DMS53 (cell line): ENCODE measurements around the gene TNS1.

ENCODE experiments used
- DNase-seq: peaks from one replicate; lab custom pipeline; 2025; lab: John Stamatoyannopoulos, UW

Gene TNS1

DNA sequence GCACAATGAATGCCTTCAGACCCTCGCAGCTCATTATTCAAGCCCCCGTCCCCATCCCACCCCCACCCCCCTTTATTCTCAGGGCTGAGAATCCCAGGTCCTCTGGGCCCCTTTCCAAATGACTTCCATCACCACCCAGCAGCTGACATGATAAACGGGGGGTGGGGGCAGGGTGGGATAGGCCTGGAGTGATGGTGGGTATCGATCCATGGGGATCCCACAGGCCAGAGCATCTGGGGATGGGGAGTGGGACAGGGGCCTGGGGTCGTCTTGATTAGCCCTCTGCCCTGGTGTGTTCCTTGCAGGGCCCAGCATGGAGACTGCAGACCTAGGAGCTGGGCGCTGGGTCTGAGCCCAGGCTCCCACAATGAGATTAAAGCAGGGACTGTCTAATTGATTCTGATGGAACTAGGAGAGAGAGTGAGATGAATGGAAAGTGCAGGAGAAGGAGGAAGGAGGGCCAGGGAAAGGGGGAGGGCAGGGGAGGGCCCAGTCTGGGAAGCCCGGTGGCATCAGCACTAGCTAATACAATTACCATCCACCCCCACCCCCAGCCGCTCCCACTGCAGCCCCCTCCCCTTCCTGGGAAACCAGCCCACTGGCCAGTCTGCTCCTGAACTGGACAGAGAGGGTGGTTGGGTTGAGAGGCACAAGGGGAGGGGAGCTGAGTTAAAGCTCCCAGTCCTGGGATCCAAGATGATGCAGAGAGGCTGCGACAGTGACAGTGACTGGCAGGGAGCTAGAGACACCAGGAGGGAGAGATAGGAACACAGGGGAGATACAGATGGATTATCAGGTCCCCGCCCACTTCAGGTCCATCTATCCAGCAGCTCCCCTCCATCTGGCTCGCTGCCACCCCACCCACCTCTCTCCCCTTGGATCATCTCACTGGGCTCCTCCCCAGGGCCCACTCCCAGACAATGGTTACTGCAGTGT lies 13.1 kb upstream of the TNS1 start:
- DNase-seq: no peak

DNA sequence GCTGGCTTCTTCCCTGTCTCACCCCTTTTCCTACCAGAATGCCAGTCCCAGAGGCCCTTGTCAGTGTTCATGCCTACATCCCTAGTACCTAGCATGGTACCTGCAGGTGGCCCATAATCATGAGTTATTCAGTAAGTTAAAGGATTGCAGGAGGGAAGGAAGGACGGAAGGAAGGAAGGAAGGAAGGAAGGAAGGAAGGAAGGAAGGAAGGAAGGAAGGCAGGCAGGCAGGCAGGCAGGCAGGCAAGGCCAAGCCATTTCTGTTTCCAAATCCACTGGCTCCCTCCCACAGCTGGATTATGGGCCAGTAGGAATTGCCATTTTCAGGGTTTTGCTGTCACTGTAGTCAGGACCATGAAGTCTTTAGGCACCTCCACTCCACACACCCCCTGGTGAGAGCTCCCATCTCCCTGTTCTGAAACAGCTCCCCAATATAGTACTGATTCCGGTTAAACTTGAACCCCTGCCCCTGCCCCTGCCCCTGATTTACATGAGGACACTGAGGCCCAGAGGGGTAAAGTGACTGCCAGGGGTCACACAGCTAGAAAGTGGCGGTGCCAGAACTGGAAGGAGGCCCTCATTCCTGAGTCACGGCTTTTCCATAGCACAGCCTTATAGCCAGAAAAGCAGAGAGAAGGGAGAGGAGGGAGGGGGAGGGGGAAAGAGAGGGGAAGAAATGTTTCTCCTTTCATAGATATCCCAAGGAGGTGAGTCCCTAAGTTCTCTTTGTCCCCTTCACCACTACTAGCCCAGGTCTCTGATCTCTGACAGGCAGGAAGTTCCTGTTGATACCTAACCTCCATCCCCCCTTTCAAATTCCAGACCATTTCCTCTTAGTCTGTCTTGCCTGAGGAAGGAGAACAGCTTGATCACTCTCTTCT lies 12.2 kb upstream of the TNS1 start:
- DNase-seq: no peak

DNA sequence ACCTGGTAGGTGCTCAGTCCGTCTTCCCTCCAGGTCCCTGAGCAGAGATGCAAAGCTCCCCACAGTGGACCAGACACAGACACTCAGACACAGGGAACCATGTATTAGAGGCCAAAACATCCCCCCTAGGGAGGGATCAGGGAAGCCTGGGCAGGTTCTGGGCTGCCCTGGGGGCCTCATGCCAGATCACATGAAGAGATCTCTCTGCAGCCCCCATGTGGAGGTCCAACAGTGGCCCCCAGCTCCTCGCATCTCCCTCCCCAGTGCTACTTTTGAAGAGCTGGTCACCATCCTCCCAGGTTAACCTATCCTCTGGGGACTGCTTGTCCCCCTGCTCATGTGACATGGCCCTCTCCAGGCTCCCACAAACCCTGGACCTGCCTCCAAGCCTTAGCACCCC lies 10.5 kb upstream of the TNS1 start:
- no peak for DNase-seq

DNA sequence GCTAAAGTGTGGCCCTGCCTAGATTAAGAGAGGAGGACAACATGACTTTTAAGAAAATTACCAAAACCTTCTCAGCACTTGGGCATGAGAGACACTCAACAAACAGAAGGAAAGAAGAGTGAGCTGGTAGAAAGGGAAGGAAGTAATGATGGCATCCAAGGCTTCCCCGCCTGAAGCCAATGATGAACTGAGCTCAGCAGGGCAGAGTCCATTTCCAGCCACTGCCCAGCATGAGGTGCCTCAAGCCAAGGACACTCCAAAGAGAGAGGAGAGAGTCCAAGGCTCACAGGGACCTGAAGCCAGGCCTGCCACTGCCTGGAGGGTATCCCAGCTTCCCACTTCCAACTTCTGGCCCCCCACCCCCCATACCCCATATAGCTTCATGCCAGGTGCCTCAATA lies 9.5 kb upstream of the TNS1 start:
- DNase-seq: no peak

DNA sequence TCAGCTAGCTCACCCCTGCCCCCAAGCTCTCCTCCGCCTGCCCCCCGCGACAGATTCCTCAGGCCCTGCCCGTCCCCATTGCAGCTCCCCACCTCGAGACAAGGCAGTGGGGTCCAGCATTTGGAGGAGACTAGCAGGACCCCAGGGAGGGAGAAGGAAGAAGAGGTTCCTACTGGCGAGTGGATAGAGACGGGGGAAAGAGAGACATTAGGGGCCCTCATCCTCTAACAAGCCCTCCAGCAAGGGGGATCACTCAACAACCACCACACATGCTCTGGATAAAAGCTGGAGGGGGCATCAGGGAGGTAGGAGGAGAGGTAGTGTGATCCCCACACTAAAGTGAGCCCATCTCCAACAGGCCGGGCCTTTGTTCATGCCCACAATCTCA lies 8.9 kb upstream of the TNS1 start:
- no peak for DNase-seq

DNA sequence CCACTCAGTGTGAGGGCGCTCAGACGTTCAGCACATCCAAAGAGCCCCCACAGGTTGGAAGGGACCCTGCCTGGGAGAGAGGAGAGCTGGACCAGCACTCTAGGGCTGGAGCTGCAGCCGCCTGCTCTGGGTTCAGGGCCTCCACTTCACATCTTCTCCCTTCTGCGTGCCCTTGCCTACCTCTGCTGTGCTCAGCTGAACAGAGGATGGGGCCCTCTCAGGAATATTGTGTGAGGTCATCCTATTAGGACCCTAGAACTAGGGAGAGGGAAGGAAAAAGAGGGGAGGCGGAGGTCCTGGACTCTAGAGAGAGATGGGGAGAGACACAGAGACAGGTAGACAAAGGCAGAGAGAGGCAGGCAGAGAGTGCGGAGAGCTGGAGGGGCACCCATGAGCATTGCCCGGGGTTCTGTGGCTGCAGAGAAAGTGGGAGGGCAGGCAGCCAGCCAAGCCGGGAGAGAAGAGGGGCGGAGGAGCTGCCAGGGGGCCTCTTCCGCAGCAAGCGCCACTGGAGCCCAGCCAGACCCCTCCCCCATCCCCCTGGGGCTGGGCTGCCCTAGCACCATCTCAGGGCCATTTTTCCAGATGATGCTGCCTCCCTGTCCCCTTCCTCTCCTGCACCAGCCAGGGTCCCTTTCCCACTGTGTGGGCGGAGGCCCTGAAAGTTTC lies 8.3 kb upstream of the TNS1 start:
- DNase-seq: no peak

DNA sequence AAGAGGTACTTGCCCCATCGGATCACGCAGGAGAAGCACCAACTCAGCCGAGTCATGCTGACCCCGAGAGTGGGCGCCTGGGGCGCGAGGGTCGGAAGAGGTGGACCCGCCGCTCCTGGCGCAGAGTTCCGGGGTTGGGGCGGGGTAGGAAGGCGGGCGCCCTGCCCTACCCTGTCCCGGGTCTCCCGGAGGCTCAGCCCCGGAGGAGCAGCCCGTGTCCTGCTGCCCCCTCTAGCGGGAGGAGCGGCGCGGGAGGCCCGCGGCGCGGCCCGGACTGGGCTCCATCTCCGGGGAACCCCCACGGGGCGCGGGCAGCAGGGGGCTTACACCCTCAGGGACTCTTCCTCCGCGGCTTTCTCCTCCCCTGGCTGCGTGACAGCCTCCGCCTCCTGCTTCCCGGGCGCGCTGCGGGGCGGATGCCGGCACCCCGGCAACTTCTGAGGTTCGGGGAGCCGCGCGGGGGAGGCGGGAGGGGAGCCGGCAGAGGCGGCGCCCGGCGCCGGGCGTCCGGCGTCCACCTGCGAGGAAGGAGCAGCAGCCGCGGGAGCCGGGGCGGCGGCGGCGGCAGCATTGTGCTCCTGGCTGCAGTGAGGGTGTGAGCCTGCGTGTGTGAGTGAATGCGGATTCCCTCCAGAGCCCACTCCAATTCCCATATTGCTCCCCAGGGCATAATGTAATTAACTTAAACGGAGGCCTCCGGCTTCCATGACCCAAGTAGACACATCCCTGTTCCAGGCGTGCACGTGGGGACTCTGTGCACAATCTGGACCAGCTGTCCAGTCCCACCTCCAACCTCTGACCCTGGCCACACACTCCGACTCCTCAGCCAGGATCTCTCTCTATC lies 7.6 kb upstream of the TNS1 start:
- peak; percentile 65 for DNase-seq

DNA sequence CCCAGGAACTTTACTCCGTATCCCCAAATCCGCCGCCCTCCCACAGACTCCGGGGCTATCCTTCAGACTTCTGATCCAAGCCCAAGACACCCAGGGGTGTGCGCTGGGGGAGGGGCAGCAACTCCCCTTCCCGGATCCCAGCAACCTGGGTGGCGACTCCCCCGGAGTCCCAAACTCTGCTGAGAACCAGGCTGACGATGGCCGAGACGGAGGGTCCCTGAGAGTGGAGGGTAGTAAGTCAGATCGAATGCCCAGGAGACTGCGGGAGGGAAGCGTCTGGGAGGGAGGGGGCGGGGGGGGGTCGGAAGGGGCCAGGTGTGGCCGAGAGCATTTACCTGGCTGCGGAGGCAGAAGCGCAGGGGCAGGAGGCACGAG lies 7.0 kb upstream of the TNS1 start:
- peak; percentile 35 for DNase-seq

DNA sequence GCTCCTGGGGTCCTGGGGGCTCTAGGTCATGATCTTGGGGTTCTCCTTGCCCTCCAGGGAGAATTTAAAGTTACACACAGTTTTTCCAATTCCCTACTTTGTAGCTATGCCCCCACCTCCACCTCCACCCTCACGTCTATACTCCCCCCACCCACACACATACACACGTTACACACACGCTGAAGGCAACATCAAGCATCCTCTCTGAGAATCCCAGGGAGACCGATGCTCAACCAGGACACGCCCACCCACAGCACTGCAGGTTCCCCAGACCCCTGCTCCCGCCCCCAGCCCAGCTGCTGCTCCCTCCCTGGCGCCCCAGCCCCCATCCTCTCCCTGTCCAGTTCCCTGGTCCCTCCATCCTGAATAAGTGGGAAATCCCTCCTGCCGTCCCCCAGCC lies 6.4 kb upstream of the TNS1 start:
- DNase-seq: no peak

DNA sequence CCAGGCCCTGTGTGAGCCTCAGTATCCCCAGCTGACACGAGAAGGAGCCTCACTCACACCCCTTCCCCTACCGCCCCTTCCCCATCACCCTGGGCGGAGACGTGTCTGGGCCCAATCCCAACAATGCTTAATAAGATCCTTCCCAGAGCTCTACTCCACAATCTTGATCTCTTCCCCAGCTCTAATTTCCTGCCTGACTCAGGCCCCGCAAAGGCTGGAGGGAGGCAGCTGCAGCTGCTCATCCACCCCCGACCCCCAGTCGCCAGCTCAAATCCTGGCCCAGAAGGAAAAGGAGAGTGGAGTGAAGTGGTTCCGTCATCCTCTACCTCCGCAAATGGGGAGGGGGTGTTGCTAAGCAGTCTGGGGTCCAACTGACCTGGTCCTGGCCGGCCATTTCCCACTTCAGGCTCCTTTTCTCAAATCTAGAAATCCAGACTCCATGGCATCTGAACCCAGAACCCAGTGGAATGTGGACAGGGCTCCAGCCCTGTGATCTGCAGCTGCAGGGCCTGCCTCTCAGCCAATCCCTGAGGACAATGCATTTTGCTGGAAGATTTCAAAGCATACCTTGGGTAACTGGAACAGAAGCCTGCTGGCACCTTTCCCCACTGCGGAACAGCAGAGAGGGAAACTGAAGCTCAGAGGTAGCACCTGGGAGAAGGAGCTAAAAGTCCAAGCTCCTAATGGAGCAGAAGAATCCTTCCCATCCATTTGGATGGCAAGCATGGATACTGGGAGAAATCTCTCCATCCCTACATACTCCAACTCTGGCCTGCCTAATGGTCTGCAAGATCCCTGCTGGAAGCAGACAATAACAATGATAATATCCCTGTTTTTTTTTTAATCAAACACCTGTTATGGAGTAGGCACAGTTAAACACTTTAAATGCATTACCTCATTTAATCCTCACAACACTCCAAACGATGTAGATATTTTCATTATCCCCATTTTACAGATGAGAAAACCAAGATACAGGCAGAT lies 5.6 kb upstream of the TNS1 start:
- no peak for DNase-seq

DNA sequence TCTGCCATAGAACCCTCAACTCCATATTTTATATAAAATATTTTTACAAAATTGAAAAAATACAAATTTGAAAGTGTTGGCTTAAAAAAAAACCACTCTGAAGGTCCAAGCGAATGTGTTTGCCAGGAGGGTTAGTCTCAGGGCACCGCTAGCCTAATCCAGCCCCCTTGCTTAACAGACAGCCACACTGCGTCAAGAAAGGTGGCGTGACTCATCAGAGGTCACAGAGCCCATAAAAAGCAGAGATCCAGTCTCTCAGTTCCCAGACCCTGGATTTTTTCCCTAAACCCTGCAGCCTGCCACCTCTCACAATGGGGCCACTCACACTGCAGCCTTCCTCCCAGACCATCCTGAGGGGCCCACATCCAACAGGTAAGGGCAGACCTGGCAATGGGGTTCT lies 3.9 kb upstream of the TNS1 start:
- DNase-seq: no peak

DNA sequence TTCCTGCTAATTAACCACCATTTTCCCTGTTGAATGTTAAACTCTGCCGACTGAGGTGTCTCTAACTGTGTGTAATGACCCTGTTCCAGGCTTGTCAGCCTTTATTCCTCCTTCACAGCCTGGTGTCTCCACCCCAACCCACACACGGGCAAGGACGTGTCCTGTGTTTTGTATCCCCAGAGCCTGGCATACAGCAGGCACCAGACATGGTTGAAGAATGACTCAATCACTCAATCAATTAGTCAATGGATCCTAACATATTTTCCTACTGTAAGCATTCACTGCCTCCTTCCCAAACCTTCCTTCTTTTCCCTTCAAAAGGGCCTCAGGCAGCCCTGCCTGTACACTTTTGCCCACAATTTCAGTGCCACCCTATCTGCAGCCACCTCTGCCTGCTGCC lies 2.7 kb upstream of the TNS1 start:
- DNase-seq: no peak

DNA sequence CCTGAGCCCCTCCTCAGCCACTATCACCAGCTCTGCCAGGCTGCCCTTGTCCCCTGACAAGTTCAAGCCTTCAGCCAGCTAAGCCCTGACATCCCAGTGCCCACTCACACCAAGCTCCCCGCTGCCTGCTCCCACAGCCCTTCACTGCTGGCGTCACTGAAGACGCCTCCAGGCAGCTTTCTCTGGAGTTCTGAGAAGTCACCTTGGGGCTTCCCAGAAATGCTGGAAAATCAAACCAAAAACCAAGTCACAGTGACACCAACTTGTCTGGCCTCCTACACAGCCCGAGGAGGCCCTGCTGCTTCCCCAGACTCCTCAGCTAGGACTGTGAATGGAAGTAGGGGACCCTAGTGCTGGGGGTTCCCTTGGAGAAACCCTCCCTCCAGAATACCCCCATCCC lies 2.2 kb upstream of the TNS1 start:
- no peak for DNase-seq

DNA sequence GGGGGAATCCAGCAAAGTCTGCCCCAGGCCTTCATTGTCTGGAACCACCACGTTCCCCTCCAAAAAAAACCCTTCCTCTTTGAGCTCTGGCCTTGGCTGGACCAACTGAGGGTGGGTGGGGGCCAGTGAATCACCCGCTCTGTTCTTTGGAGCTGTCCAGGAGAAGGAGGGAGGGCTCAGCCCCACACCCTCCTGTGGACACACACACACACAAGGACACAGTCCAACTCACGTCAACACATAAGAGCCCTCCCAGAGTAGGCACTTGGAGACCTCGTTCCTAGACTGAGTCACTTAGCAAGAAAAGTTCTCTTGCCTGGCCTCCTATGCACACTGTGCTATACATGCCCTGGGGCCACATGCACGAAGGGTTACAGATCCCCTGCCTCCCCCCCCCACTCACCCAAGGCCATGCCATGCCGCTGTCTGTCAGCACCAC lies 1.2 kb upstream of the TNS1 start:
- DNase-seq: no peak

DNA sequence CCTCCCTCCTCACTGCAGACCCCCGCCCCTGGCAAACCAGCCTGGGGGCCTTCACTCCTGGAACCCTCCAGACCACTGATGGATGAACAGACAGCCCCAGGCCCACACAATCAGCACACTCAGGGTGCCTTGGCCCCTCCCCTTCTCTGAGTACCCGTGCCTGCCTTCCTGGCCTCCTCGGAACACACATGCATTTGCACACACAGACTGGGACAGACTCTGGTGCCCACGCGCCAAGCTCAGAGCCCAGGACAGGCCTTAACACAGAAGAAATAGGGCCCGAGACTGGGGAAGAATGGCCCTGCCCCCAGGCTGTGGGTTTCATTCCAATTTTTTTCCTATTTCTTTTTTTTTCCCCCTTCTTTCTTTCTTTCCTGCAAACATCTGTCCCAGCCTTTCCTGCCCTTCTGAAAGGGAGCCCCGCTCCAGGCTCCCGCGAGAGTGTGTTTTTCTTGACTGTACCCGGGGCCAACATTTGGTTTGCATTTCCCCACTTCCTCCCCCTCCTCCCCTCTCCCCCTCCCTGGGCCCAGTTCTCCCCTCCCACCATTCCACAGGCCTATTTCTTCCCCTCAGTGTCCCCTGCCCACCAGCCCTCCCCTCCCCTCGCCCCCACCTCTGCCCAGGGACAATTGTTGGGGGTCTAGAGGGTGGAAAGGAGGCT lies 618 bp upstream of the TNS1 start:
- no peak for DNase-seq

DNA sequence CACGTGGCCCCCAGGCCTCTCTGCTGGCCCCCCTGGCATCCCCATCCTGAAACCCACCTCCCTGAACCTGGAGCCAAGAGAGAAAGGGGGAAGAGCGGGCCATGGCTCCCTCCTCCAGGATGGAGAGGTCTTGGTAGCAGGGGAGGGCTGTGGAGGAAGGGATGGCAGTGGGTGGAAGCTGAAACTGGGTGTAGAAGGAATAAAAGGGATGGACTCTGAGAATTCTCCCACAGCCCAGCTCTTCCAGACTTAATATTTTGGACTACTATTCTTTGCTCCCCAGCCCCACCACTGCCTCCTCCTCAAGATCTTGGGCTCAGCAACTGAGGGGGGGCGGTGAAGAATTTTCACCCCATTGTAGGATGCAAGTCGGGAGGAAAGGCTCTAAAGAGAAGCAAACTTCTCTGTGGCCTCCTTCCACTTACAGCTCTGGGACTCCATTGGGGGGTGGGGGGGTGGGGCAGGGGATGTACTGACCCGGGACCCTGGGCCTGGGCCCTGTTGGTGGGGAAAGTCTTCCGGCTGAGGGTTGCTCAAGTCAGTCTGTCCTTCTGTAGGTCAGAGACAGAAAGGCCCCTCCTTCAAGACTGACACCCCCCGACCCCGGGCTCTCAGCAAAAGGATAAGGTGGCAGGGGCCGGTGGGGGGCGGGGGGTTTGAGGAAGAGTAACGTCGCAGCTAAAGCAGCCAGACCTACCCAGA lies 501 bp downstream of the TNS1 start:
- no peak for DNase-seq

DNA sequence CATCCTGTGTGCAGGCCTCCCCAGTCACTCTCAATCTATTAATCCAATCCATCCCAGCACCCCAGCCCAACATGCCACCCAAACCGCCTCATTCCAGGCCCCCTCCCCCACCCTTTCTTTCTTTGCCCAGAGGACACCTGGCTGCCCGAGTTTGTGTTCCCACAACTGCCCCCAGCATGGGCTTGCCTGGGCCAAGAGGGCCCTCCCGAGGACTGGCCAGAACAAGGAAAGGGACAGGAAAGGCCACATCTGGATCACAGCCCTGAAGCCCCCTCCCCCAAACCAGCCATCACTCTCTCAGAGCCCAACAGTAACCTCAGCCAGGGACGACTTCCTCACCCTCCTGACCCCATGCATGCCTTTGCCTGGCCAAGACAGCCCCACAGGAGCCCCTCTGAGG lies 1.2 kb downstream of the TNS1 start:
- no peak for DNase-seq

DNA sequence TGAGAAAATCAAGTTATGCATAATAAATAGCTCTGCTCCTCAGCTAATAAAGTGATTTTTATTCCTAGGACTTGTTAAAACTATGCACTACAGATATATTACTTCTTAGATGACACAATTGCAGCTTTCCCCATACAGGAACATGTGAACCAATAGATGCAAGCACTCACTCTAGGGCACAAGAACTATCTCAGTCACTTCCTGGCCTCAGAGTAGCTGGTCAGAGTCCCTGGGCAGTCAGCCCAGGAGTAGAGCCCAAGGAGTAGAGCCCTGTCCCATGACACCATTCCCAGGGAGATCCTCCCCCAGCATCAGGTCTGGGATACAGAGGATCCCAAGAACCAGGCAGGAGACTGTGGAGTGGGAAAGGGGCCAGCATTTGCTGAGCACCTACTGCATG lies 2.7 kb downstream of the TNS1 start:
- no peak for DNase-seq

DNA sequence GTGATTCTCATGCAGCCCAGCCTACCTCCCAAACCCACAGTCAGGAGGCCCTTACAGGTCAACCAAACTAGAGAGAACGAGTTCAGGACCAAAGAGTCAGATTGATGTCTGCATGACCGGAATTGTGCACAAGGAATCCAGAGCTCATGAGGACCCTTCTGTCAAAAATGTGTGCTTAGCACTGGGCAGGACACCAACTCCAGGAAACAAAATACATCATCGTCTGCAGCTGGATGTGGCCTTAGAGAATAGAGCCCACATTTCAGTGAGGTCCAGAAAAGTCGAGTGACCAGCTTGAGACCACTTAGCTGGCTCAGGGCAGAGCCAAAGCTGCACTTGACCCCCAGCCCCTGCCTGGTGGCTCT lies 3.2 kb downstream of the TNS1 start:
- no peak for DNase-seq
